MV-4-11 (cell line): ENCODE results near the gene MOB3A.

Source experiments
- DNase-seq: peaks from one replicate; lab custom pipeline; 2025; lab: John Stamatoyannopoulos, UW

Gene MOB3A

DNA sequence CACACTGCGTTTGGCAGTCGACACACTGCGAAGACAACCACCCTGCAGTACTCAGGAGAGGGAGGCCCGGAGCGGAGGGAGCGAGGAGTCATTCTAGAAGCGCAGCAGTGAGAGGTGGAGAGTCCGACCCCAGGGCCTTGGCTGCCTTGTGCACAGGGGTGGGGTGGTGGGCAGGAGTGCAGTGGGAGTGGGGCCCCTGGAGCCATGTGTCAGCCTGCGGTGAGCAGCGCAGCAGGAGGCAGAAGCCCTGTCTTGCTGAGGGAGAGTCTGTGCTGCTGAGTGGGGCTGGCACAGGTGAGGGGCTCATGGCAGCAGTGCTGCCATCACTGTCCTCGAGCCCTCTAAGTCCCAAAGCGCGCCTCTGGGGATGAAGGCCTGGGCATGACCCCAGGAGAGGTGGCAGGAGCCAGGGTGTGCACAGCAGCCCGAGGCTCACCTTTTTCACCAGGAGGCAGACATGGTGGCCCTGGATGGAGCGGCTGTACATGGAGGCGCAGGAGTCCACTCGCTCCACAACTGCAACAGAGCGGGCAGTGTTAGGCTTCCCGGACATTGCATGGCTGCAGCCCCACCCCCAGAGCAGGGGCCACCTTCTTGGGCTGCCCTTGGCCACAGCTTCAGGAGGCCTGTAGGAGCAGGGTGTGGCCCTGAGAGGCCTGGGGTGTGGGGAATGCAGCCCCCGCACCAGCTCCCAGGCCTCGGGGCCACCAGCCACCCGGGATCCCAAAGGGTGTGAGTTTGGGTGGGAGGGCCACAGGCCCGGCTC lies 12.3 kb upstream of the MOB3A start:
- no peak for DNase-seq

DNA sequence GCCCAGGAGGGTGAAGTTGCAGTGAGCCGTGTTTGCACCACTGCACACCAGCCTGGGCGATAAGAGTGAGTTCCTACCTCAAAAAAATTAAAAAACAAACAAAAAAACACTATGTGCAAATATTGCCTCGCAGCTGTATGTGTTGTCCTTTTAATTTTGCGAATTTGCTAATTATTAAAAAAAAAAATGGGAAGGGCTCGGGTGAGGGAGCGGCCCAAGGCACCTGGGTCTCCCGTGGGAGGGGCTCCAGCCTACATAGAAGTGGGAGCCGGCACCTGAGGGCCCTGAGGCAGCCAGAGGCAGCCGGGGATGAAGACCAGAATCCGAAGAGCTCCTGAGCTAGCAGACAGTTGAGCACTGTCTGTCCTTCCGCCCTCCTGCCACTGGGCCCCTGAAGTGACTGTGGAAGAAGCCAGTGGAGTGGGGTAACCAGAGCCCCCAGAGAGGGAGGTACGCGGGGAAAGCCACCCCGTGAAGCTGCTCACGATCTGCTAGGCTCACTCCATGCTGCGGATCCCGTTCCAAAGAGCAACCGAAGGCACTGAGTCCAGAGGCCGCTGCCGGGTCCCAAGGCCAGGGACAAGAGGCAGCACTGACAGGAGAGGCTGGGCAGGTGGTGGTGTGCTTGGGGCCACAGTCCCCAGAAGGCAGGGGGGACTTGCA lies 7.0 kb upstream of the MOB3A start:
- no peak for DNase-seq

GRCh38 chr19:2101417-2102335 lies 5.5 kb upstream of the MOB3A start:
- no peak for DNase-seq

GRCh38 chr19:2100719-2101061 lies 4.6 kb upstream of the MOB3A start:
- no peak for DNase-seq

- DNase-seq, result no peak
These were observed 4.0 kb upstream of the MOB3A start for GRCh38 chr19:2099937-2100718.

- no peak for DNase-seq
These were observed 3.0 kb upstream of the MOB3A start for GRCh38 chr19:2099054-2099501.

DNA sequence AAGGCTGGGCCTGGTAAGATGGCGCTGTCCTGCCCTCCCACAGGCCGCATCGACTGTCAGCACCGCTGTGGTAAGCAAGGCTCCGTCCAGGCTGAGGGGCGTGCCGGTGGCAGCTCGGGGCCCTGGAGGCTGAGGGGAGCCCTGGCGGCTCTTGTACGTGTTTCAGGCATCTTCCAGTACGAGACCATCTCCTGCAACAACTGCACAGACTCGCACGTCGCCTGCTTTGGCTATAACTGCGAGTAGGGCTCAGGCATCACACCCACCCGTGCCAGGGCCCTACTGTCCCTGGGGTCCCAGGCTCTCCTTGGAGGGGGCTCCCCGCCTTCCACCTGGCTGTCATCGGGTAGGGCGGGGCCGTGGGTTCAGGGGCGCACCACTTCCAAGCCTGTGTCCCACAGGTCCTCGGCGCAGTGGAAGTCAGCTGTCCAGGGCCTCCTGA lies 1.8 kb upstream of the MOB3A start:
- DNase-seq, result no peak

DNA sequence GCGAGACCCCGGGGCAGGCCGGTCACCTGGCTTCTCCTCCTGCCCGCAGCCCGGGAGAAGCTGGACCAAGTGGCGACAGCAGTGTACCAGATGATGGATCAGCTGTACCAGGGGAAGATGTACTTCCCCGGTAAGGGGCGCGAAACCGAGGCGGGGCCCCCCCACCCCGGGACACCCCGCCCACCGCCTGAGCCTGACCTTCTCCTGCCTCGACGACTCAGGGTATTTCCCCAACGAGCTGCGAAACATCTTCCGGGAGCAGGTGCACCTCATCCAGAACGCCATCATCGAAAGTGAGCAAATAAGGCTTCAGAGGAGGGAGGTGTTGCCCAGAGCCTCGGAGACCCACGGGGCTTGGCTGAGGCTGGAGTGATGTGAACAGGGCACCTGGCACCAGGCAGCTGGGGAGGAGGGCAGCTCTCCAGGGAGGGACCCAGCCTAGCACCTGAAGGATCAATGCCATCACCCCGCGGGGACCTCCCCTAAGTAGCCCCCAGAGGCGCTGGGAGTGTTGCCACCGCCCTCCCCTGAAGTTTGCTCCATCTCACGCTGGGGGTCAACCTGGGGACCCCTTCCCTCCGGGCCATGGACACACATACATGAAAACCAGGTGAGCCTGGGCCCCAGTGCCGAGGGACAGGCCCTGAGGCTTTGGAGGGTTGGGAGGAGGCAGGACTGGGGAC lies 1.2 kb upstream of the MOB3A start:
- DNase-seq, result no peak

DNA sequence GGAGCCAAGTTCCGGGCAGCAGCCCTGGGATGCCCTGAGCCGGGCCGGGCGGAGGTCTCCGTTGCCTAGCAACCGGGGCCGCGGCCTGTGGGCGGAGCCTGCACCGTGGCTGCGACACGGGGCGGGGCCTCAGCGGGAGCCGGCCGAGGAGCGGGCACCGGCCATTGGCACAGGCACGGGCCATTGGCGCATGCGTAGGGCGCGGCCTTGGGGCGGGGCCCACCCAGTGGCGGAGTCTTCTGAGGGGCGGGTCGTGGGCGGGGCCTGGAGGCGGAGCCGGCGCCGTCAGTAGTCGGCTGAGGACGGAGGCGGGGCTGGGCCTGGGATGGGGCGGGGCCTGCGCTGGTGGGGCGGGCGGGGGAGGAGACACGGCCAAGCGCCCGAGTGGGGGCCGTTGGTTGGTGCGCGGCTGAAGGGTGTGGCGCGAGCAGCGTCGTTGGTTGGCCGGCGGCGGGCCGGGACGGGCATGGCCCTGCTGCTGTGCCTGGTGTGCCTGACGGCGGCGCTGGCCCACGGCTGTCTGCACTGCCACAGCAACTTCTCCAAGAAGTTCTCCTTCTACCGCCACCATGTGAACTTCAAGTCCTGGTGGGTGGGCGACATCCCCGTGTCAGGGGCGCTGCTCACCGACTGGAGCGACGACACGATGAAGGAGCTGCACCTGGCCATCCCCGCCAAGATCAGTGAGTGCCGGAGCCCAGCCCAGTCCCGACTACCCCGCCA lies 515 bp upstream of the MOB3A start, which contains the start of gene IZUMO4:
TSS of gene IZUMO4 (plus strand) at position 436 of the 723 bp plus-strand sequence. CDS start at position 467, 31 bp downstream.
- DNase-seq, result peak; percentile 99

DNA sequence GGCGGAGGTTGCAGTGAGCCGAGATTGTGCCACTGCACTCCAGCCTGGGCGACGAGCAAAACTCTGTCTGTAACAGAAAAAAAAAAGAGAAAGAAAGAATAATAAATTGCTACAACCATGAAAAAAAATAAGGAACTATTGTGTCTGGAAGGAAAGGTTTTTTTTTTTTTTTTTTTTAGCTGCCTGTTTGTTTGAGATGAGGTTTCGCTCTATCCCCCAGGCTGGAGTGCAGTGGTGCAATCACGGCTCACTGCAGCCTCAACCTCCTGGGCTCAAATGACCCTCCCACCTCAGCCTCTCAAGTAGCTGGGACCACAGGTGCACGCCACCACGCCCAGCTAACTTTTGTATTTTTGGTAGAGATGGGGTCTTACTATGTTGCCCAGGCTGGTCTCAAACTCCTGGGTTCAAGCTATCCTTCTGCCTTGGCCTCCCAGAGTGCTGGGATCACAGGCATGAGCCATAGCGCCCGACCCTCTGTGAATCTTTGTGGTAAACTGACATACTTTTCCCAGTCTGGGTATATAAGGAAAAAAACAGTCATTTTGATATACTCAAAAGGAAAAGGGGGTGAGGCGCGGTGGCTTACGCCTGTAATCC lies 4.1 kb downstream of the MOB3A start:
- peak; percentile 56 for DNase-seq

DNA sequence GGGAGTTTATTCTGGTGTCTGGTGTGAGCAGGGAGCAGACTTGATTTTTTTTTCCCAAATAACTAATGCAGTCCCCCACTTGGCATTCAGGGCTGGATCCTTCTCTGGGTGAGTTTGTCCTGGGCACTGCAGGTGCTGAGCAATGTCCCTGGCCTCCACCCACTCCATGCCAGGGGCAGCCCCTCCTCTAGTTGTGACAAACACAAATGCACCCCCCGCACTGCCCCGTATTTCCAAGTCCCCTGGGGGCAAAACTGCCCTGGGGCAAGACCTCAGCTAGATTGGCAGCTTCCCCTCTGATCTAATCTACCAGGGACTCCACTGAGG lies 6.4 kb downstream of the MOB3A start:
- no peak for DNase-seq

DNA sequence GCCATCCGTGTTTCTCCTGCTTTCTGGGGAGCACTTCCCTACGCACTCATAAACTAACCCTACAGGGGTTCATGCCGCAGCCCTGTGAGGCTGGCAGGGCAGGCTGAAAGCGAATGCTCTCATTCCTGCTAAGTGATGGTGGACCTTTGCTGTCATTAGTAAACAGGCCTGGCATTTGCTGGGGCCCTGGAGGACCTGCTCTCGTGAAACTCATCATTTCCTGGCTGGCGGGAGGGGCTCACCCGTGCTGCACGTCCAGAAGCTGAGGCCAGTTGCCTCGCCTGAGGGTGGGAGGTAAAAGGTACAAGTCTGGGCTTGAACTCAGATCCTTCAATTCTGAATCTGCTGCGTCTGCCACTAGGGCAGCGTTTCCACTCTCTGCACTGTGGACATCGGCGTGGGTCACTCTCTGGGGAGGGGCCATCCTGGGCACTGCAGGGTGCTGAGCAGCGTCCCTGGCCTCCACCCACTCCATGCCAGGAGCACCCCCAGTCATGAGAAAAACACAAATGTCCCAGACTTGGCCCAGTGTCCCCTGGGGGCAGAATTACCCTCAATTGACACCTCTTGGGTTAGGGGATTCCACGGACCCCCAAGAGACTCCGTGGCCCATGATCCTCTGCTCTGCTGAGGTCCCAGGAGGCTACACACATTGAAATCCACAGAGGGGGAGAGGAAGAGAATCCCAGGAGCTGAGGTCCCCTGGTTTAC lies 7.0 kb downstream of the MOB3A start:
- no peak for DNase-seq

DNA sequence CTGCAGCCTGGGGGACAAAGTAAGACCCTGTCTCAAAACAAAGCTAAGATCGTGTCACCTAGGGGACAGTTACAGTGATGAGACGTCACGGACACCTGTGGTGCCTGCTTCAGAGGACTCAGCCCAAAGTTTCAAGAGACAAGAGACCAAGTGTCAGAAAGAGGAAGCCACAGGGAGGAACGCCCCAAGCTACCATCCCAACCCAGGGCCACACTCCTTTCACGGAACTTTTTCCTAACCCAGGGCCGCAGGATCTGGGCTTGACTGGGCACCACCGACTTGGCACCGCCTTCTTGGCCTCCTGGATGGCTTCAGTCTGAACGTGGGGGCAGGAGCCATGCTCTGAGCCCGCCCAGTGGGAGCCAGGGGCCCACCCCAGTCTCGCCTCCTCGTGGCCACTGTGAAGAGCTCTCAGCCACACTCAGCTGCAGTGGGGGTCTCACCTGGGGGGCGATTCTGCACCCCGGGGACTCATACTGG lies 8.5 kb downstream of the MOB3A start:
- peak; percentile 87 for DNase-seq

DNA sequence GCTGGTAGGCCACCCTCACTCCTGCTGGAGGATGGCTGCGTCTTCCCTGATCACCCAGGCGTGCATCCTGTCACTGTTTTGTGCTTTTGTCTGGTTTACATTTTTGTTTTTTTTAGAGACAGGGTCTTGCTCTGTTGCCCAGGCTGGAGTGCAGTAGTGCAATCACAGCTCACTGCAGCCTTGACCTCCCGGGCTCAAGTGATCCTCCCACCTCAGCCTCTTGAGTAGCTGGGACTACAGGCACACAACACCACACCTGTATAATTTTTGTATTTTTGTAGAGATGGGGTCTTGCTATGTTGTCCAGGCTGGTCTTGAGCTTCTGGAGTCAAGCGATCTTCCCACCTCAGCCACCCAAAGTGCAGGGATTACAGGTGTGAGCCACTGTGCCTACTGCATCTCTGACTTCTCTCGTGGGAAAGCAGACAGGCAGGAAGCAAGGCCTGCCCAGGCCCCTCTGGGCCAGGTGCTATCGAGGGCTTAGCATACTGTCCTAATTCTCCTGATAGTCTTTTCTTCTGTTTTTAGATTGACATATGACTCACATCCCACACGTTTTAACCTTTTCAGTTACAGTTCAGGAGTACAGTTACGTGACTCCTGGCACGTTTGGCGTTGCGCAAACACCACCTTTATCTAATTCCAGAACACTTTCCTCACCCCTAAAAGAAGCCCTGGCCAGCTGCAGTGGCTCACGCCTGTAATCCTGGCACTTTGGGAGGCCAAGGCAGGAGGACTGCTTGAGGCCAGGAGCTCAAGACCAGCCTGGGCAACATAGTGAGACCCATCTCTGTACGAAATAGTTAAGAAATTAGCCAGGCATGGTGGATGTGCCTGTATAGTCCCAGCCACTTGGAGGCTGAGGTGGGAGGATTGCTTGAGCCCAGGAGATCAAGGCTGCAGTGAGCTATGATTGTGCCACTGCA lies 9.2 kb downstream of the MOB3A start:
- DNase-seq, result peak; percentile 59

GRCh38 chr19:2084993-2085720 lies 11.0 kb downstream of the MOB3A start:
- DNase-seq, result peak; percentile 100

DNA sequence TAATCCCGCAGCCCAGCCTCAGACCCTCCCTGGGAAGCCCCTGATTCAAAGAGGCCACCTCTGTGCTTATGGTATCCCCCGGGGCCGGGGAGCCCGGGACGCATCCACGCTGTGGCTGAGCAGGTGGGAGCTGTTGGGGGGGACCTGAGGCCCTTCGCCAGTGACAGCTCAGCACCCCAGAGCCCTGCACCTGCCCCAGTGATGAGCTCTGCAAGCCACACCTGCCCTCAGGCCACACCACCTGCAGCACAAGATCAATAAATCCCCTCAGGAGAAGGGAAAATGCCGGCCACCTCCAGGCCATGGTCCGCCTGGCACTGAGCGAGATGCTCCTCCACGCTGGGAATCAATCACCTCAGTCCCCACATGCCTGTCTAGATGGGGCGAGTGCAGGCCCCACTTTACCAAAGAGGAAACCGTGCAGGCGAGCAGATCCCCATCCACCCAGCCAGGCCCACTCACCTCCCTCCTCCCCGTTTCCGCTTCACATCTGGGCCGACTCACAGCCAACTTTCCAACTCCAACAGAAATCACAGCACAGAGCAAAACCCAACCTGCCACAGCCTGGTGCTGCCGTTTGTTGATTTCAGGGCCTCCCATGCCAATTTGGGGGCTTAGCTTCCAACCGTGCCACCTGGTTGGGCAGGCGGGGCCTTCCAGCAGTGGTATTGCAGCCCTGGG lies 12.8 kb downstream of the MOB3A start:
- peak; percentile 41 for DNase-seq
